ENCODE measurements around the gene UBASH3A. TPM values are rescaled to one million over a fixed set of nuclear protein-coding genes. Genes with fewer than 3 reads are reported as not detected.

UBASH3A gene
- total and polyA plus RNA-seq, 4 donors, result 0.10 to 1.4 (median 0.75) TPM; not detected in 1

DNA sequence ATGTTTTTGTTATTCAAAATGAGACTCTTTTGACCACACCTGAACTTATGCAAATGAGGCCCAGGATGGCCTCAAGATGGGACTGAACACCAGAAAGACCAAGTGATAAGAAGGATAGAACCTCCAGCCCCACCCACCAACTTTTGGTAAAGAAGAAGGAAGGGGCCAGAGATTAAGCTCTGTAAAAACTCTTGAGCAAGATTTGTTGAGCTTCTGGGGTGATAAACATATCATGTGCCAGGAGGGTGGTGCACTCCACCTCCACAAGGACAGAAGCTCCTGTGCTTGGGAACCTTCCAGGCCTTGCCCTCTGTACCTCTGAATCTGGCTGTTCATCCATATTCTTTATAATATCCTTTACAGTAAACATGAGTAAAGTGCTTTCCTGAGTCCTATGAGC lies 87.0 kb downstream of the UBASH3A start:
- Histone ChIP-seq H3K9me3 (ENCODE audit: control insufficient read depth, low read length) (no peaks in the 10 kb centered on the region), H3K4me1 (ENCODE audit: control insufficient read depth in 1 of 2, insufficient read depth in 2 of 2, low read length in 2 of 2) (no peaks in the 10 kb centered on the region), H3K36me3 (ENCODE audit: control insufficient read depth in 1 of 2, insufficient read depth in 2 of 2, low read length in 1 of 2) (no peaks in the 10 kb centered on the region), H3K27me3 (ENCODE audit: control insufficient read depth in 1 of 2, insufficient read depth in 2 of 2, low read length in 1 of 2) (no peaks in the 10 kb centered on the region), H3K27ac (ENCODE audit: low read depth in 1 of 2, low read length in 2 of 2) (no peak overlapping the region), H3K4me3 (ENCODE audit: low read length in 2 of 2) (no peak overlapping the region)
- intact Hi-C loops (cut with DNase I), result no loop called here
- no peak for ATAC-seq (ENCODE audit: low FRiP score)
- DNase-seq, result no peak

DNA sequence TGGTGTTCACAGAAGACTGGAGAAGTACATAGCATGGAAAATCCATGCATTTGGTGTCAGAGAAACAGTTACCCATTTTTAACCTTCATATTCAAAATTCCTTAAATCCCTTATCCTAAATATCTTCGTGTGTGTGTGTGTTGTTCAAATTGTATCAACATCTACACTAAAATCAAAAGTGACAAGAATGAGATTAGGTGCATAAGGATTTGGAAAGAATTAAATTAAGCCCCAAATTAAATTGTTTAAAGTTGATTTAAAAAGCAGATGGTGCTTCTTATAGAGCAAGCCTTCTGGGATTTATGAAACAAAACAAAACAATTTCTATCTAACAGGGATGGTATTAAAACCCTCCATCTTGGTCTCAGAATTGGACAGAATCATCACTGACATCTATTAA lies 87.6 kb downstream of the UBASH3A start:
- WGBS, 2 donors, result 15 to 32% methylated on average over 1 of the region's 1 CpG
- Histone ChIP-seq H3K27ac (ENCODE audit: low read depth in 1 of 2, low read length in 2 of 2) (no peak overlapping the region), H3K9me3 (ENCODE audit: control insufficient read depth, low read length) (no peaks in the 10 kb centered on the region), H3K4me3 (ENCODE audit: low read length in 2 of 2) (no peak overlapping the region), H3K36me3 (ENCODE audit: control insufficient read depth in 1 of 2, insufficient read depth in 2 of 2, low read length in 1 of 2) (no peaks in the 10 kb centered on the region), H3K27me3 (ENCODE audit: control insufficient read depth in 1 of 2, insufficient read depth in 2 of 2, low read length in 1 of 2) (no peaks in the 10 kb centered on the region), H3K4me1 (ENCODE audit: control insufficient read depth in 1 of 2, insufficient read depth in 2 of 2, low read length in 2 of 2) (no peaks in the 10 kb centered on the region)
- DNase-seq (no peak), ATAC-seq (ENCODE audit: low FRiP score) (no peak)
- intact Hi-C loops (cut with DNase I), result no loop called here

DNA sequence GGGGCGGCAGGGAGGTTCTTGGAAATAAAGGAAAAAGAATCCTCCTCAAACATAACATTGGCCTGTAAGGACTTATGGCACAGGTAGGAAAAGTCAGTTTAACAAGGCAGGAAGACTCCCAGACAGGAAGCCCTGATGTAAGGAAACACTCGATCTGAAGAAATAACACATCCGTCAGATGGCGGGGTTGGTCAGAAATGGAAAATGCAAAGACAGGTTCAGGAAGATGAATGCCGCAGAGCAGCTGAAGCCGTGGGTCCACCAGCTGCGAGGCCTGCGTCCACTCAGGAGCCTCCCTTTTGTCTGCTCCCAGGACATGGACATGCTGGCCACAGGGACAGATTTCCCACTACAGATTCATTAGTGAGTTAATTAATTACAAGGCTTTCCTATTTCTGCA lies 88.5 kb downstream of the UBASH3A start:
- H3K4me3 ChIP-seq (ENCODE audit: low read length in 2 of 2), result no peak overlapping the region
- intact Hi-C loops (cut with DNase I), result no loop called here
- no peak overlapping the region for H3K27ac ChIP-seq (ENCODE audit: low read depth in 1 of 2, low read length in 2 of 2)
- no peaks in the 10 kb centered on the region for H3K36me3 ChIP-seq (ENCODE audit: control insufficient read depth in 1 of 2, insufficient read depth in 2 of 2, low read length in 1 of 2)
- ATAC-seq (ENCODE audit: low FRiP score) (no peak), DNase-seq (no peak)
- 67 to 74% methylated on average over 8 of the region's 8 CpGs for WGBS, 2 donors
- no peaks in the 10 kb centered on the region for H3K9me3 ChIP-seq (ENCODE audit: control insufficient read depth, low read length)
- H3K27me3 ChIP-seq (ENCODE audit: control insufficient read depth in 1 of 2, insufficient read depth in 2 of 2, low read length in 1 of 2), result no peaks in the 10 kb centered on the region
- no peaks in the 10 kb centered on the region for H3K4me1 ChIP-seq (ENCODE audit: control insufficient read depth in 1 of 2, insufficient read depth in 2 of 2, low read length in 2 of 2)

GRCh38 chr21:42493109-42494060 lies 89.7 kb downstream of the UBASH3A start:
- intact Hi-C loops (cut with DNase I), result no loop called here

GRCh38 chr21:42495027-42495426 lies 91.3 kb downstream of the UBASH3A start:
- no peak overlapping the region for H3K4me3 ChIP-seq (ENCODE audit: low read length in 2 of 2)
- 89 to 92% methylated on average over 5 of the region's 5 CpGs for WGBS, 2 donors
- no peaks in the 10 kb centered on the region for H3K36me3 ChIP-seq (ENCODE audit: control insufficient read depth in 1 of 2, insufficient read depth in 2 of 2, low read length in 1 of 2)
- H3K27me3 ChIP-seq (ENCODE audit: control insufficient read depth in 1 of 2, insufficient read depth in 2 of 2, low read length in 1 of 2), result no peaks in the 10 kb centered on the region
- no peak for ATAC-seq (ENCODE audit: low FRiP score)
- DNase-seq, result no peak
- intact Hi-C loops (cut with DNase I), result no loop called here
- H3K4me1 ChIP-seq (ENCODE audit: control insufficient read depth in 1 of 2, insufficient read depth in 2 of 2, low read length in 2 of 2), result no peaks in the 10 kb centered on the region
- no peak overlapping the region for H3K27ac ChIP-seq (ENCODE audit: low read depth in 1 of 2, low read length in 2 of 2)
- no peaks in the 10 kb centered on the region for H3K9me3 ChIP-seq (ENCODE audit: control insufficient read depth, low read length)

More at GRCh38 chr21:42493109-42494060, 89.7 kb downstream of the UBASH3A start:
- no peak overlapping the region for H3K4me3 ChIP-seq (ENCODE audit: low read length in 2 of 2)
- DNase-seq (no peak), ATAC-seq (ENCODE audit: low FRiP score) (no peak)
- no peak overlapping the region for H3K27ac ChIP-seq (ENCODE audit: low read depth in 1 of 2, low read length in 2 of 2)
- no peaks in the 10 kb centered on the region for H3K9me3 ChIP-seq (ENCODE audit: control insufficient read depth, low read length)
- WGBS, 2 donors, result 79 to 80% methylated on average over 13 of the region's 13 CpGs
- H3K27me3 ChIP-seq (ENCODE audit: control insufficient read depth in 1 of 2, insufficient read depth in 2 of 2, low read length in 1 of 2), result no peaks in the 10 kb centered on the region
- no peaks in the 10 kb centered on the region for H3K4me1 ChIP-seq (ENCODE audit: control insufficient read depth in 1 of 2, insufficient read depth in 2 of 2, low read length in 2 of 2)
- H3K36me3 ChIP-seq (ENCODE audit: control insufficient read depth in 1 of 2, insufficient read depth in 2 of 2, low read length in 1 of 2), result no peaks in the 10 kb centered on the region

DNA sequence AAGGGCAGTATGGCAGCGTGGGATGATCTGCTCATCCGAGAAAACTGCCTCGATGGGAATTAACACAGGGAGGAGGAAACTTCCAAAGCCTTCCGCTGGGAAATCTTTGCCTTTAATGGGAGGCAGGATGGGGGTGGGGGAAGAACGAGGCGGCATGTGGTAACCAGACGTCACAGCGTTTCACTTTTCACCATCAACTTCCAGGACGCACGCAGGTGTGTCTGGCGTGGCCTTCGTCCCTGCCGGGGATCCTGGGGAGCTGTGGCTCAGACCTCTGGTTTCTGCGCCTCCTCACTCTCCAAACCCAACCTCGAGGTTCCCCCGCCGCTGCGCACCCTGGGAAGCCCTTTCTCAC lies 92.0 kb downstream of the UBASH3A start:
- intact Hi-C loops (cut with DNase I), result no loop called here
- H3K4me3 ChIP-seq (ENCODE audit: low read length in 2 of 2), result peak overlapping the region; percentile 21 to 52
- H3K9me3 ChIP-seq (ENCODE audit: control insufficient read depth, low read length), result no peaks in the 10 kb centered on the region
- DNase-seq, result no peak
- peak; percentile 8 for ATAC-seq (ENCODE audit: low FRiP score)
- H3K4me1 ChIP-seq (ENCODE audit: control insufficient read depth in 1 of 2, insufficient read depth in 2 of 2, low read length in 2 of 2), result no peaks in the 10 kb centered on the region
- H3K27ac ChIP-seq (ENCODE audit: low read depth in 1 of 2, low read length in 2 of 2), result no peak overlapping the region
- no peaks in the 10 kb centered on the region for H3K36me3 ChIP-seq (ENCODE audit: control insufficient read depth in 1 of 2, insufficient read depth in 2 of 2, low read length in 1 of 2)
- no peaks in the 10 kb centered on the region for H3K27me3 ChIP-seq (ENCODE audit: control insufficient read depth in 1 of 2, insufficient read depth in 2 of 2, low read length in 1 of 2)
- WGBS, 2 donors, result 2 to 3% methylated on average over 18 of the region's 18 CpGs

DNA sequence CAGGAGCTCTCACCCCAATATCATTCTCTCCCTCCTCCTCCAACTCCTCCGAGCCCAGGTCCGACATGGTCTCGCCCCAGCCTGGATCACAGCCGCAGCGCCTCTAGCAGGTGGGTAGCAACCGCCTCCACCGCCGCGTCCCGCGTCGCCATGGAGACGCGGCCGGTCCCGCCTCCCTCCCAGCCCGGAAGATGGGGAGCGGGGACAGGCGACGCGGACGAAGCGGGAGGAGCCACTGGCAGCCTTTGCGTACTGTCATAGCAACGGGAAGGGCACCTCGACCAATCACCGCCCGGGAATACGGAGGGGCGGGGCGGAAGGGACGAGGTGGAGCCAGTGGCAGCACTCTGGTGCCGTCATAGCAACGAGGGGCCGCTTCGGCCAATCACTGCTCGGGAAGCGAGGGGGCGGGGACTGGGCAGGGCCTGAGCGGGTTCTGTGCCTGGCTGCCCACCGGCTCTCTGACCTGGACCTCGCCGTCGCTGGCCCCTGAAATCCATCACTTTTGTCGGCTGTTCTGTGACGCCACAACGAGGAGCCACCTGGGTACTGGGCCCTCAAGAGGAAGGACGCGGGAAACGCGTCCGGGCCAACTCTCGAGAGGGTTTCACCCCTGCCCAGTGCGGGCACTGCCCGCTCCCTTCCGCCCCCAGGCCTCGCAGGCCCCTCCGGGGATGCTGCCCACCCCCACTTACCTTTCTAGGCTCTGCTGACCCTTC lies 92.6 kb downstream of the UBASH3A start, which contains the start of gene RSPH1:
RSPH1 (minus strand) TSS at position 105 of the 719 bp plus-strand sequence; CDS start at position 67, 38 bp downstream.
- Histone ChIP-seq H3K4me1 (ENCODE audit: control insufficient read depth in 1 of 2, insufficient read depth in 2 of 2, low read length in 2 of 2) (no peaks in the 10 kb centered on the region), H3K4me3 (ENCODE audit: low read length in 2 of 2) (peak within 1 kb of the TSS; percentile 21 to 52), H3K27ac (ENCODE audit: low read depth in 1 of 2, low read length in 2 of 2) (peak within 1 kb of the TSS in 1 of 2 donors; percentile 2), H3K36me3 (ENCODE audit: control insufficient read depth in 1 of 2, insufficient read depth in 2 of 2, low read length in 1 of 2) (no peaks in the 10 kb centered on the region), H3K27me3 (ENCODE audit: control insufficient read depth in 1 of 2, insufficient read depth in 2 of 2, low read length in 1 of 2) (no peaks in the 10 kb centered on the region), H3K9me3 (ENCODE audit: control insufficient read depth, low read length) (no peaks in the 10 kb centered on the region)
- ATAC-seq (ENCODE audit: low FRiP score), result peak; percentile 99
- peak; percentile 100 for DNase-seq
- intact Hi-C loops (cut with DNase I), result no loop called here
- 0% methylated on average over 47 to 58 of the region's 58 CpGs for WGBS, 2 donors

DNA sequence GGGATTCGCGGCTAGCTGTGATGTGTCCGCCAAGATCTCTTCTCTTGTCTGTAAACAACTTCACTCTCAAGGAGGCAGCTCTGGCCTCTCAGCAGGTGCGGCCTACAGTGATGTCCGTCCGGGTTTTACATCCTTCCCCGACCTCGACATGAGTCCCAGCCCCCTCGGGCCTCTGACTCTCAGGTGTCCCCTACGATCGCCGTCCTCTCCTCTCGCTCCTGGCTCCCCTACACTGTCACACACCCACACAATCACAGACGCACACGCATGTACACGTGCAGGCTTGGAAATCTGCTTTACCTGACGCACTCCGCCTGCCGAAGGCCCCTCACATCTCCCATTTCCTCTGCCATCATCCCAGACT lies 93.1 kb downstream of the UBASH3A start:
- ATAC-seq (ENCODE audit: low FRiP score), result no peak

More for the DNA sequence above, 93.1 kb downstream of the UBASH3A start:
- intact Hi-C loops (cut with DNase I), result no loop called here
- H3K36me3 ChIP-seq (ENCODE audit: control insufficient read depth in 1 of 2, insufficient read depth in 2 of 2, low read length in 1 of 2), result no peaks in the 10 kb centered on the region
- H3K27me3 ChIP-seq (ENCODE audit: control insufficient read depth in 1 of 2, insufficient read depth in 2 of 2, low read length in 1 of 2), result no peaks in the 10 kb centered on the region
- 22 to 24% methylated on average over 19 of the region's 19 CpGs for WGBS, 2 donors
- H3K9me3 ChIP-seq (ENCODE audit: control insufficient read depth, low read length), result no peaks in the 10 kb centered on the region
- H3K4me3 ChIP-seq (ENCODE audit: low read length in 2 of 2), result peak overlapping the region in 1 of 2 donors; percentile 8
- H3K4me1 ChIP-seq (ENCODE audit: control insufficient read depth in 1 of 2, insufficient read depth in 2 of 2, low read length in 2 of 2), result no peaks in the 10 kb centered on the region
- no peak for DNase-seq
- peak overlapping the region in 1 of 2 donors; percentile 2 for H3K27ac ChIP-seq (ENCODE audit: low read depth in 1 of 2, low read length in 2 of 2)
